HCT116 (cell line): ENCODE results near the gene CNTNAP5. TPM values are rescaled to one million over a fixed set of nuclear protein-coding genes. Genes with fewer than 3 reads are reported as not detected.

Experiments
- ATAC-seq: fragments of 200-7000 bp; cut with Tn5 transposase; 2 replicates; pipeline ENCODE4 v1.9.1; 2020; ENCODE audit warnings: mild to moderate bottlenecking, moderate library complexity
- BruUV-seq: library from RNA; stranded (reverse); fragments of 400-500 nt; replicated peaks from 2 replicates; lab custom pipeline; 2021; lab: Mats Ljungman, UMichigan
- CTCF ChIA-PET: fragments of 300-600 bp; sonication (Branson Sonifier 250); formaldehyde crosslinking; loops from one replicate; lab custom pipeline; 2021; ENCODE audit warnings: antibody characterized with exemption; lab: Charles Lee
- POLR2A ChIA-PET: fragments of 300-600, 350-600 bp; sonication (Branson Sonifier 250); formaldehyde crosslinking; loops from one replicate; lab custom pipeline; 2021; ENCODE audit warnings: antibody characterized with exemption; lab: Charles Lee
- RAD21 ChIA-PET, 2 experiments: fragments of 300-600 bp; sonication (Branson Sonifier 250); formaldehyde crosslinking; loops; one replicate each; lab custom pipeline; 2023; ENCODE audit warnings: low total read pairs in 2 of 2; ENCODE audit not compliant: uncharacterized antibody in 2 of 2, unreplicated experiment in 2 of 2, low non-redundant PET in 1 of 2; lab: Charles Lee
- DNase-seq: peaks from one replicate; pipeline ENCODE4 v3.0.0-alpha.2; 2010; ENCODE audit warnings: low read depth, low spot score
- H2AFZ ChIP-seq: fragments of 200-600 bp; shearing (Covaris generic), sonication (generic); 2 replicates; pipeline ENCODE4 v1.6.1; 2017; ENCODE audit warnings: low read depth, mixed run types, mixed read lengths, antibody characterized with exemption, low read length; ENCODE audit not compliant: poor library complexity, severe bottlenecking
- H3K27ac ChIP-seq: 2 replicates; pipeline ENCODE4 v1.5.1; 2012; ENCODE audit warnings: low read depth, low read length
- H3K27me3 ChIP-seq: fragments of 200-600 bp; sonication (generic); 2 replicates; pipeline ENCODE4 v1.6.1; 2016; ENCODE audit warnings: mixed run types, low read length, mixed read lengths; ENCODE audit not compliant: insufficient read depth
- H3K36me3 ChIP-seq, 2 experiments: fragments of 200-500 bp in 1 of 2; fragments of 200-600 bp in 1 of 2; sonication (Bioruptor generic) in 1 of 2; sonication (generic) in 1 of 2; 2 replicates each; pipeline versions ENCODE4 v1.5.1 to v1.6.1; 2014 to 2016; ENCODE audit warnings: low read length in 2 of 2, inconsistent platforms in 1 of 2, mixed read lengths in 1 of 2, mixed run types in 1 of 2; ENCODE audit not compliant: insufficient read depth in 2 of 2, control insufficient read depth in 1 of 2
- H3K4me1 ChIP-seq, 2 experiments: fragments of 200-600 bp in 1 of 2; sonication (generic) in 1 of 2; 2 replicates each; pipeline versions ENCODE4 v1.5.1 to v1.6.1; 2012 to 2017; ENCODE audit warnings: low read length in 2 of 2, inconsistent platforms in 1 of 2, mild to moderate bottlenecking in 1 of 2, mixed read lengths in 1 of 2, mixed run types in 1 of 2, moderate library complexity in 1 of 2; ENCODE audit not compliant: insufficient read depth in 2 of 2, control insufficient read depth in 1 of 2
- H3K4me2 ChIP-seq: fragments of 200-600 bp; sonication (generic); 2 replicates; pipeline ENCODE4 v1.6.1; 2017; ENCODE audit warnings: mixed run types, low read length, mixed read lengths
- H3K4me3 ChIP-seq, 2 experiments: fragments of 200-600 bp in 1 of 2; sonication (generic) in 1 of 2; replicated peaks in 1 of 2; 2 replicates each; pipeline ENCODE4 v1.5.1; 2011 to 2016; ENCODE audit warnings: low read length in 2 of 2, control low read depth in 1 of 2, low read depth in 1 of 2, mild to moderate bottlenecking in 1 of 2, mixed read lengths in 1 of 2, mixed run types in 1 of 2
- H3K79me2 ChIP-seq: fragments of 200-600 bp; sonication (generic); 2 replicates; pipeline ENCODE4 v1.6.1; 2017; ENCODE audit warnings: mild to moderate bottlenecking, mixed run types, low read length, moderate library complexity, mixed read lengths; ENCODE audit not compliant: insufficient read depth
- H3K9ac ChIP-seq: fragments of 200-600 bp; sonication (generic); 2 replicates; pipeline ENCODE4 v1.6.1; 2016; ENCODE audit warnings: low read length, mixed read lengths
- H3K9me2 ChIP-seq: fragments of 200-600 bp; sonication (generic), shearing (Covaris generic); 2 replicates; pipeline ENCODE4 v1.6.1; 2017; ENCODE audit warnings: mixed run types, mild to moderate bottlenecking, moderate library complexity; ENCODE audit not compliant: insufficient read depth
- H3K9me3 ChIP-seq, 2 experiments: fragments of 200-500 bp in 1 of 2; fragments of 200-600 bp in 1 of 2; sonication (Bioruptor generic) in 1 of 2; sonication (generic) in 1 of 2; 2 replicates each; pipeline ENCODE4 v1.6.1; 2014 to 2017; ENCODE audit warnings: low read length in 2 of 2, mixed read lengths in 2 of 2, inconsistent platforms in 1 of 2, low read depth in 1 of 2, mild to moderate bottlenecking in 1 of 2, mixed run types in 1 of 2, moderate library complexity in 1 of 2; ENCODE audit not compliant: control insufficient read depth in 1 of 2, insufficient read depth in 1 of 2
- H4K20me1 ChIP-seq: fragments of 200-600 bp; sonication (generic), shearing (Covaris generic); 2 replicates; pipeline ENCODE4 v1.6.1; 2017; ENCODE audit warnings: mixed run types, mild to moderate bottlenecking, moderate library complexity; ENCODE audit not compliant: insufficient read depth
- CBX3 ChIP-seq: IDR thresholded peaks from 2 replicates; pipeline ENCODE4 v1.6.1; 2012; ENCODE audit warnings: low read depth
- CEBPB ChIP-seq: IDR thresholded peaks from 2 replicates; pipeline ENCODE4 v1.6.1; 2012; ENCODE audit warnings: low read depth
- EZH2phosphoT487 ChIP-seq: fragments of 200-600 bp; IDR thresholded peaks from 2 replicates; pipeline ENCODE4 v1.6.1; 2018; ENCODE audit warnings: antibody characterized with exemption, borderline replicate concordance
- POLR2AphosphoS5 ChIP-seq: IDR thresholded peaks from 2 replicates; pipeline ENCODE4 v1.6.1; 2011; ENCODE audit warnings: mild to moderate bottlenecking, low read depth, low read length, moderate library complexity
- RAD21 ChIP-seq: IDR thresholded peaks from 2 replicates; pipeline ENCODE4 v1.6.1; 2012; ENCODE audit warnings: low read depth, mild to moderate bottlenecking
- REST ChIP-seq: IDR thresholded peaks from 2 replicates; pipeline ENCODE4 v1.6.1; 2012; ENCODE audit warnings: low read depth
- SIN3A ChIP-seq: IDR thresholded peaks from 2 replicates; pipeline ENCODE4 v1.6.1; 2012; ENCODE audit warnings: low read depth
- SP1 ChIP-seq: IDR thresholded peaks from 2 replicates; pipeline ENCODE4 v1.6.1; 2012; ENCODE audit warnings: low read depth
- TCF7L2 ChIP-seq: IDR thresholded peaks from 2 replicates; pipeline ENCODE4 v1.7.0; 2011; ENCODE audit warnings: borderline replicate concordance, inconsistent platforms; ENCODE audit not compliant: insufficient read depth, insufficient read length; ENCODE audit errors: extremely low read depth
- ZFX ChIP-seq: fragments of 450-650 bp; IDR thresholded peaks from 2 replicates; pipeline ENCODE4 v1.6.1; 2017
- ZNF274 ChIP-seq: fragments of 200-500 bp; sonication (Bioruptor generic); IDR thresholded peaks from 2 replicates; pipeline ENCODE4 v1.6.1; 2014; ENCODE audit warnings: mild to moderate bottlenecking, low read depth, low read length, inconsistent platforms
- intact Hi-C: fragments of 100-400 bp; cut with micrococcal nuclease; formaldehyde crosslinking; loops from 2 replicates; pipeline ENCODE4 v1.10.0; 2022
- total RNA-seq: library from RNA; stranded (reverse); gene quantifications from one replicate; pipeline ENCODE4 v1.2.1, GENCODE V29; 2021; ENCODE audit not compliant: unreplicated experiment
- TF ChIP-seq, protein P1 (sequence below): IDR thresholded peaks from 2 replicates; pipeline ENCODE4 v1.6.1; 2011; ENCODE audit warnings: mild to moderate bottlenecking, low read length, moderate library complexity; ENCODE audit not compliant: insufficient replicate concordance; ENCODE audit errors: extremely low read depth
- TF ChIP-seq, protein P2 (sequence below), 3 experiments: fragments of 200-600 bp in 1 of 3; sonication (generic) in 1 of 3; IDR thresholded peaks in 2 of 3; conservative IDR thresholded peaks in 1 of 3; 2 replicates each; pipeline ENCODE4 v1.5.1; 2012 to 2017; ENCODE audit warnings: low read depth in 2 of 3, low read length in 2 of 3, antibody characterized with exemption in 1 of 3, borderline replicate concordance in 1 of 3, control low read depth in 1 of 3, mild to moderate bottlenecking in 1 of 3, mixed read lengths in 1 of 3, mixed run types in 1 of 3, moderate library complexity in 1 of 3; ENCODE audit not compliant: insufficient read depth in 1 of 3
- TF ChIP-seq, protein P3 (sequence below): IDR thresholded peaks from 2 replicates; pipeline ENCODE4 v1.6.1; 2012

The CNTNAP5 gene
- total RNA-seq, 1 experiment from 2014 or later = not detected

DNA sequence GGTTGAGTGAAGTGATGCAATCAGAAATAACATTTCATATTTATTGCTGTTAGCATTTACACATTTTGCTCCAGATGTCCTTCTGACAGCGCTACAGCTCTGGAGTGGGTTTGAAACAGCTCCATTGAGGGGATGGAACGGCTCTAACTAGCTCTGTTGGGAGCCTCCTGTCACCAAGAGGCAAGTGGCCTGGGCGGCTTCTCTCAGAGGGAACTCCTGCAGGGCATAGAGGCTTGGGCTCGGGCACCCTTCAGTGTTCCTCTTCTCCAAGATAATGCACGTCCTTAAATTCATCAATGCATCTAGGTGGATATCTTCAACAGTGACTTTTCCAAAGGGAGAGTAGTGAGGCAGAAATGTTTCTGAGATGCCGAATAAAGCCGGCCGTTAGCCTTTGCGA lies 122.5 kb downstream of the CNTNAP5 start (continued):
- TF ChIP-seq, protein P1, sequence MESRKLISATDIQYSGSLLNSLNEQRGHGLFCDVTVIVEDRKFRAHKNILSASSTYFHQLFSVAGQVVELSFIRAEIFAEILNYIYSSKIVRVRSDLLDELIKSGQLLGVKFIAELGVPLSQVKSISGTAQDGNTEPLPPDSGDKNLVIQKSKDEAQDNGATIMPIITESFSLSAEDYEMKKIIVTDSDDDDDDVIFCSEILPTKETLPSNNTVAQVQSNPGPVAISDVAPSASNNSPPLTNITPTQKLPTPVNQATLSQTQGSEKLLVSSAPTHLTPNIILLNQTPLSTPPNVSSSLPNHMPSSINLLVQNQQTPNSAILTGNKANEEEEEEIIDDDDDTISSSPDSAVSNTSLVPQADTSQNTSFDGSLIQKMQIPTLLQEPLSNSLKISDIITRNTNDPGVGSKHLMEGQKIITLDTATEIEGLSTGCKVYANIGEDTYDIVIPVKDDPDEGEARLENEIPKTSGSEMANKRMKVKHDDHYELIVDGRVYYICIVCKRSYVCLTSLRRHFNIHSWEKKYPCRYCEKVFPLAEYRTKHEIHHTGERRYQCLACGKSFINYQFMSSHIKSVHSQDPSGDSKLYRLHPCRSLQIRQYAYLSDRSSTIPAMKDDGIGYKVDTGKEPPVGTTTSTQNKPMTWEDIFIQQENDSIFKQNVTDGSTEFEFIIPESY = no peak
- TF ChIP-seq, protein P2, sequence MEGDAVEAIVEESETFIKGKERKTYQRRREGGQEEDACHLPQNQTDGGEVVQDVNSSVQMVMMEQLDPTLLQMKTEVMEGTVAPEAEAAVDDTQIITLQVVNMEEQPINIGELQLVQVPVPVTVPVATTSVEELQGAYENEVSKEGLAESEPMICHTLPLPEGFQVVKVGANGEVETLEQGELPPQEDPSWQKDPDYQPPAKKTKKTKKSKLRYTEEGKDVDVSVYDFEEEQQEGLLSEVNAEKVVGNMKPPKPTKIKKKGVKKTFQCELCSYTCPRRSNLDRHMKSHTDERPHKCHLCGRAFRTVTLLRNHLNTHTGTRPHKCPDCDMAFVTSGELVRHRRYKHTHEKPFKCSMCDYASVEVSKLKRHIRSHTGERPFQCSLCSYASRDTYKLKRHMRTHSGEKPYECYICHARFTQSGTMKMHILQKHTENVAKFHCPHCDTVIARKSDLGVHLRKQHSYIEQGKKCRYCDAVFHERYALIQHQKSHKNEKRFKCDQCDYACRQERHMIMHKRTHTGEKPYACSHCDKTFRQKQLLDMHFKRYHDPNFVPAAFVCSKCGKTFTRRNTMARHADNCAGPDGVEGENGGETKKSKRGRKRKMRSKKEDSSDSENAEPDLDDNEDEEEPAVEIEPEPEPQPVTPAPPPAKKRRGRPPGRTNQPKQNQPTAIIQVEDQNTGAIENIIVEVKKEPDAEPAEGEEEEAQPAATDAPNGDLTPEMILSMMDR (IDR thresholded peaks at IDR 0.05 in 2 of 3, conservative IDR thresholded peaks at IDR 0.05 in 1 of 3; ENCODE audit: borderline replicate concordance in 1 of 3, insufficient read depth in 1 of 3, low read depth in 2 of 3, low read length in 2 of 3) = no peak
- no peak for TF ChIP-seq SP1
- TF ChIP-seq RAD21 = no peak
- no peak for TF ChIP-seq CBX3
- TF ChIP-seq, all 23 proteins: peak for 0

DNA sequence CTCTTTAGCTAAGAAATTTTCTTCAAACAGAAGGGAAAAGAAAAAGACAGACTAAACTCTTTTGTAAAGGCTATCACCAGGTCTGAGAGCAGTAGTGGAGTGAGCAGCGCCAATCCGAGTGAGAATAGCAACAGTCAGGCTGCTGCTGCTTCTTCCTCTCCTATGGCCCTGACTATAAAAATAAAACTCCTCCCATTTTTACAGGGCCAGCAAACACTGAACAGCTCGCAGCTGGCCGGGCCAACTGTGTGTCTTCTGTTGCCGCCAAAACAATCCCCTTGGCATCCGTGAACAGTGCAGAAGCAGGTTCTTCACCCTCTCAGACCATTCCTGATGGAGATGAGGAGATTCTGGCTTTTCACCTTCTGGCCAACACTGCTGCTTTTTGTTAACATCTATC lies 124.5 kb downstream of the CNTNAP5 start:
- RAD21 ChIA-PET = no interaction called here
- Histone ChIP-seq H4K20me1 (no peaks in the 10 kb centered on the region), H3K4me3 (no peak overlapping the region), H2AFZ (no peak overlapping the region), H3K36me3 (no peaks in the 10 kb centered on the region), H3K9me2 (no peaks in the 10 kb centered on the region), H3K79me2 (no peaks in the 10 kb centered on the region), H3K9ac (no peak overlapping the region), H3K27me3 (no peaks in the 10 kb centered on the region), H3K4me1 (no peaks in the 10 kb centered on the region), H3K27ac (no peak overlapping the region), H3K4me2 (no peak overlapping the region), H3K9me3 (peaks cover 16 to 18% of the 10 kb centered on the region in 2 experiments; a peak in 2 of 4 replicates)
- ATAC-seq = no peak
- CTCF ChIA-PET = no interaction called here
- intact Hi-C loops = no loop called here
- POLR2A ChIA-PET = no interaction called here
- BruUV-seq = no TSS peak
- DNase-seq = no peak
- TF ChIP-seq REST (no peak), CEBPB (no peak), EZH2phosphoT487 (no peak), TCF7L2 (no peak), ZNF274 (no peak), SP1 (no peak), RAD21 (no peak), ZFX (no peak), SIN3A (no peak), POLR2AphosphoS5 (no peak)
- TF ChIP-seq, protein P1 = no peak
- TF ChIP-seq, protein P3, sequence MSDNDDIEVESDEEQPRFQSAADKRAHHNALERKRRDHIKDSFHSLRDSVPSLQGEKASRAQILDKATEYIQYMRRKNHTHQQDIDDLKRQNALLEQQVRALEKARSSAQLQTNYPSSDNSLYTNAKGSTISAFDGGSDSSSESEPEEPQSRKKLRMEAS = no peak
